ENCODE results near the gene LMCD1.

- TF ChIP-seq, protein P1, sequence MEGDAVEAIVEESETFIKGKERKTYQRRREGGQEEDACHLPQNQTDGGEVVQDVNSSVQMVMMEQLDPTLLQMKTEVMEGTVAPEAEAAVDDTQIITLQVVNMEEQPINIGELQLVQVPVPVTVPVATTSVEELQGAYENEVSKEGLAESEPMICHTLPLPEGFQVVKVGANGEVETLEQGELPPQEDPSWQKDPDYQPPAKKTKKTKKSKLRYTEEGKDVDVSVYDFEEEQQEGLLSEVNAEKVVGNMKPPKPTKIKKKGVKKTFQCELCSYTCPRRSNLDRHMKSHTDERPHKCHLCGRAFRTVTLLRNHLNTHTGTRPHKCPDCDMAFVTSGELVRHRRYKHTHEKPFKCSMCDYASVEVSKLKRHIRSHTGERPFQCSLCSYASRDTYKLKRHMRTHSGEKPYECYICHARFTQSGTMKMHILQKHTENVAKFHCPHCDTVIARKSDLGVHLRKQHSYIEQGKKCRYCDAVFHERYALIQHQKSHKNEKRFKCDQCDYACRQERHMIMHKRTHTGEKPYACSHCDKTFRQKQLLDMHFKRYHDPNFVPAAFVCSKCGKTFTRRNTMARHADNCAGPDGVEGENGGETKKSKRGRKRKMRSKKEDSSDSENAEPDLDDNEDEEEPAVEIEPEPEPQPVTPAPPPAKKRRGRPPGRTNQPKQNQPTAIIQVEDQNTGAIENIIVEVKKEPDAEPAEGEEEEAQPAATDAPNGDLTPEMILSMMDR (IDR thresholded peaks at IDR 0.05; ENCODE audit: low read length): no peak
- TF ChIP-seq EZH2 (IDR thresholded peaks at IDR 0.05; ENCODE audit: borderline replicate concordance, low read length): no peak
Measured at GRCh38 chr3:8608791-8609467, 107.3 kb downstream of the LMCD1 start.
